Activated T-helper 1 cell treated with anti-CD3 and anti-CD28 coated beads, Interleukin-12 subunit alpha, Interleukin-12 subunit beta, Interleukin-2, Interleukin-4 antibody, amounts not matched to agents 30 ng/mL and 10 ng/mL and 1 ng/mL, durations not matched to agents 14 hours and 24 hours and 36 hours (primary cell): Measurements from ENCODE around the gene GRIA3. TPM values are rescaled to one million over a fixed set of nuclear protein-coding genes. Genes with fewer than 3 reads are reported as not detected.

Source experiments
- DNase-seq: peaks from one replicate; pipeline ENCODE4 v3.0.0; 2021; ENCODE audit warnings: low spot score
- H3K27ac Mint-ChIP-seq: one replicate; pipeline ENCODE4 v1.8.0; 2021; ENCODE audit warnings: mild to moderate bottlenecking, mixed read lengths
- H3K27me3 Mint-ChIP-seq: one replicate; pipeline ENCODE4 v1.8.0; 2022; ENCODE audit warnings: mild to moderate bottlenecking, moderate library complexity, mixed read lengths; ENCODE audit not compliant: insufficient read depth
- H3K36me3 Mint-ChIP-seq: one replicate; pipeline ENCODE4 v1.8.0; 2021; ENCODE audit warnings: low read depth, mixed read lengths
- H3K4me1 Mint-ChIP-seq: one replicate; pipeline ENCODE4 v1.8.0; 2021; ENCODE audit warnings: low read depth, mixed read lengths
- H3K4me3 Mint-ChIP-seq: one replicate; pipeline ENCODE4 v1.8.0; 2021; ENCODE audit warnings: mild to moderate bottlenecking, moderate library complexity, mixed read lengths
- H3K9me3 Mint-ChIP-seq: one replicate; pipeline ENCODE4 v1.8.0; 2021; ENCODE audit warnings: mixed read lengths
- intact Hi-C: fragments of 100-400 bp; cut with micrococcal nuclease; formaldehyde crosslinking; loops from one replicate; pipeline ENCODE4 v1.15.1; 2024
- total RNA-seq: library from RNA; stranded (reverse); gene quantifications from 2 replicates; pipeline ENCODE4 v1.2.3, GENCODE V29; 2022

The GRIA3 gene
- total RNA-seq, 1 donor from 2014 or later, result not detected

- Mint-ChIP-seq H3K9me3 (no peaks in the 10 kb centered on the region), H3K4me1 (no peaks in the 10 kb centered on the region), H3K36me3 (no peaks in the 10 kb centered on the region), H3K27ac (no peak overlapping the region), H3K27me3 (peaks cover 1% of the 10 kb centered on the region), H3K4me3 (no peak overlapping the region)
- intact Hi-C loops, result no loop called here
- DNase-seq, result no peak
Observed at GRCh38 chrX:123303429-123303828, 119.4 kb downstream of the GRIA3 start.

- Mint-ChIP-seq H3K4me3 (no peak overlapping the region), H3K27ac (no peak overlapping the region), H3K27me3 (peaks cover 1% of the 10 kb centered on the region), H3K9me3 (no peaks in the 10 kb centered on the region), H3K36me3 (no peaks in the 10 kb centered on the region), H3K4me1 (no peaks in the 10 kb centered on the region)
- DNase-seq, result no peak
- intact Hi-C loops, result no loop called here
Observed at GRCh38 chrX:123308658-123309057, 124.6 kb downstream of the GRIA3 start.

- no peak overlapping the region for H3K27ac Mint-ChIP-seq
- no peak for DNase-seq
- H3K4me1 Mint-ChIP-seq, result no peaks in the 10 kb centered on the region
- H3K4me3 Mint-ChIP-seq, result no peak overlapping the region
- intact Hi-C loops, result no loop called here
- H3K9me3 Mint-ChIP-seq, result no peaks in the 10 kb centered on the region
- no peaks in the 10 kb centered on the region for H3K36me3 Mint-ChIP-seq
- peaks cover 1% of the 10 kb centered on the region for H3K27me3 Mint-ChIP-seq
Observed at GRCh38 chrX:123310112-123310511, 126.0 kb downstream of the GRIA3 start.

GRCh38 chrX:123311486-123311885 is 127.4 kb downstream of the GRIA3 start:
- peaks cover 1% of the 10 kb centered on the region for H3K27me3 Mint-ChIP-seq
- DNase-seq, result no peak
- no peak overlapping the region for H3K4me3 Mint-ChIP-seq
- no peaks in the 10 kb centered on the region for H3K4me1 Mint-ChIP-seq
- no peak overlapping the region for H3K27ac Mint-ChIP-seq
- no peaks in the 10 kb centered on the region for H3K9me3 Mint-ChIP-seq
- intact Hi-C loops, result no loop called here
- no peaks in the 10 kb centered on the region for H3K36me3 Mint-ChIP-seq

- no peaks in the 10 kb centered on the region for H3K9me3 Mint-ChIP-seq
- no peak overlapping the region for H3K4me3 Mint-ChIP-seq
- intact Hi-C loops, result no loop called here
- no peaks in the 10 kb centered on the region for H3K36me3 Mint-ChIP-seq
- no peak for DNase-seq
- no peaks in the 10 kb centered on the region for H3K27me3 Mint-ChIP-seq
- H3K27ac Mint-ChIP-seq, result no peak overlapping the region
- no peaks in the 10 kb centered on the region for H3K4me1 Mint-ChIP-seq
Observed at GRCh38 chrX:123313486-123313885, 129.4 kb downstream of the GRIA3 start.

- H3K36me3 Mint-ChIP-seq, result no peaks in the 10 kb centered on the region
- H3K4me1 Mint-ChIP-seq, result no peaks in the 10 kb centered on the region
- H3K9me3 Mint-ChIP-seq, result no peaks in the 10 kb centered on the region
- H3K4me3 Mint-ChIP-seq, result no peak overlapping the region
- DNase-seq, result no peak
- no peaks in the 10 kb centered on the region for H3K27me3 Mint-ChIP-seq
- no peak overlapping the region for H3K27ac Mint-ChIP-seq
- intact Hi-C loops, result no loop called here
Observed at GRCh38 chrX:123320622-123321021, 136.5 kb downstream of the GRIA3 start.

GRCh38 chrX:123322536-123322935 is 138.5 kb downstream of the GRIA3 start:
- H3K36me3 Mint-ChIP-seq, result no peaks in the 10 kb centered on the region
- no peaks in the 10 kb centered on the region for H3K27me3 Mint-ChIP-seq

GRCh38 chrX:123324625-123325024 is 140.5 kb downstream of the GRIA3 start:
- H3K27ac Mint-ChIP-seq, result no peak overlapping the region
- no peaks in the 10 kb centered on the region for H3K27me3 Mint-ChIP-seq
- H3K4me3 Mint-ChIP-seq, result no peak overlapping the region
- DNase-seq, result no peak
- no peaks in the 10 kb centered on the region for H3K4me1 Mint-ChIP-seq
- intact Hi-C loops, result no loop called here
- no peaks in the 10 kb centered on the region for H3K9me3 Mint-ChIP-seq
- H3K36me3 Mint-ChIP-seq, result no peaks in the 10 kb centered on the region

More at GRCh38 chrX:123322536-123322935, 138.5 kb downstream of the GRIA3 start:
- intact Hi-C loops, result no loop called here
- H3K4me1 Mint-ChIP-seq, result no peaks in the 10 kb centered on the region
- DNase-seq, result no peak
- H3K27ac Mint-ChIP-seq, result no peak overlapping the region
- H3K9me3 Mint-ChIP-seq, result no peaks in the 10 kb centered on the region
- no peak overlapping the region for H3K4me3 Mint-ChIP-seq

GRCh38 chrX:123330229-123330942 is 146.3 kb downstream of the GRIA3 start:
- no peaks in the 10 kb centered on the region for H3K36me3 Mint-ChIP-seq
- H3K9me3 Mint-ChIP-seq, result no peaks in the 10 kb centered on the region
- intact Hi-C loops, result no loop called here
- no peaks in the 10 kb centered on the region for H3K4me1 Mint-ChIP-seq
- no peak for DNase-seq
- no peak overlapping the region for H3K4me3 Mint-ChIP-seq
- no peak overlapping the region for H3K27ac Mint-ChIP-seq
- no peaks in the 10 kb centered on the region for H3K27me3 Mint-ChIP-seq

- intact Hi-C loops, result no loop called here
- Mint-ChIP-seq H3K4me3 (no peak overlapping the region), H3K9me3 (no peaks in the 10 kb centered on the region), H3K4me1 (no peaks in the 10 kb centered on the region), H3K36me3 (no peaks in the 10 kb centered on the region), H3K27ac (no peak overlapping the region), H3K27me3 (no peaks in the 10 kb centered on the region)
- DNase-seq, result no peak
Observed at GRCh38 chrX:123331349-123331748, 147.3 kb downstream of the GRIA3 start.

- Mint-ChIP-seq H3K27ac (no peak overlapping the region), H3K4me1 (no peaks in the 10 kb centered on the region), H3K27me3 (no peaks in the 10 kb centered on the region), H3K36me3 (no peaks in the 10 kb centered on the region), H3K9me3 (no peaks in the 10 kb centered on the region), H3K4me3 (no peak overlapping the region)
- intact Hi-C loops, result no loop called here
- no peak for DNase-seq
Observed at GRCh38 chrX:123331859-123332258, 147.8 kb downstream of the GRIA3 start.

- intact Hi-C loops, result no loop called here
- no peaks in the 10 kb centered on the region for H3K36me3 Mint-ChIP-seq
- H3K9me3 Mint-ChIP-seq, result no peaks in the 10 kb centered on the region
- H3K4me1 Mint-ChIP-seq, result no peaks in the 10 kb centered on the region
- H3K27me3 Mint-ChIP-seq, result no peaks in the 10 kb centered on the region
- no peak for DNase-seq
- no peak overlapping the region for H3K27ac Mint-ChIP-seq
- no peak overlapping the region for H3K4me3 Mint-ChIP-seq
Observed at GRCh38 chrX:123336666-123337065, 152.6 kb downstream of the GRIA3 start.

- no peak overlapping the region for H3K27ac Mint-ChIP-seq
Observed at GRCh38 chrX:123337886-123338639, 154.0 kb downstream of the GRIA3 start.

More at GRCh38 chrX:123337886-123338639, 154.0 kb downstream of the GRIA3 start:
- no peak for DNase-seq
- intact Hi-C loops, result no loop called here
- Mint-ChIP-seq H3K27me3 (no peaks in the 10 kb centered on the region), H3K9me3 (no peaks in the 10 kb centered on the region), H3K36me3 (no peaks in the 10 kb centered on the region), H3K4me3 (no peak overlapping the region), H3K4me1 (no peaks in the 10 kb centered on the region)
